ENCODE measurements around the gene PXDC1.

DNA sequence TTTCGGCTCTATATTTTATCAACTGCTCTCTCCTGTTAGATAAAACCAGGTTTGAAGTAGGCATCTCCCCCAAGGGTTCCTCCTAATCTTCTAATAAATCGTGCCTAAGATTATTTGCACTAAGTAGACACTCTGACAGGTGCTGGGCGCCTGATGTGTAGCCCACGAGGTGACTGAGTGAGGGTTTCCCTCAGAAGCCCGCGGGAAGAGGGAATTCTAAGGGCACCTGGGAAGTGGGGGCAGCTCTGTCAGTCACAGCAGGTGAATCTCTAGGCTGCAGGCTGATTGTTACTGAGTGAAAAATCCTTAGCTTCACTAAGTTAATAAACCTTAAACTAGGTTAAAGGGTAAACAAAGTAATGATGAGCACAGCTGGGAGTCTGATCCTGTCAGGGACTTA lies 68.2 kb downstream of the PXDC1 start:
- TF ChIP-seq, protein P1, sequence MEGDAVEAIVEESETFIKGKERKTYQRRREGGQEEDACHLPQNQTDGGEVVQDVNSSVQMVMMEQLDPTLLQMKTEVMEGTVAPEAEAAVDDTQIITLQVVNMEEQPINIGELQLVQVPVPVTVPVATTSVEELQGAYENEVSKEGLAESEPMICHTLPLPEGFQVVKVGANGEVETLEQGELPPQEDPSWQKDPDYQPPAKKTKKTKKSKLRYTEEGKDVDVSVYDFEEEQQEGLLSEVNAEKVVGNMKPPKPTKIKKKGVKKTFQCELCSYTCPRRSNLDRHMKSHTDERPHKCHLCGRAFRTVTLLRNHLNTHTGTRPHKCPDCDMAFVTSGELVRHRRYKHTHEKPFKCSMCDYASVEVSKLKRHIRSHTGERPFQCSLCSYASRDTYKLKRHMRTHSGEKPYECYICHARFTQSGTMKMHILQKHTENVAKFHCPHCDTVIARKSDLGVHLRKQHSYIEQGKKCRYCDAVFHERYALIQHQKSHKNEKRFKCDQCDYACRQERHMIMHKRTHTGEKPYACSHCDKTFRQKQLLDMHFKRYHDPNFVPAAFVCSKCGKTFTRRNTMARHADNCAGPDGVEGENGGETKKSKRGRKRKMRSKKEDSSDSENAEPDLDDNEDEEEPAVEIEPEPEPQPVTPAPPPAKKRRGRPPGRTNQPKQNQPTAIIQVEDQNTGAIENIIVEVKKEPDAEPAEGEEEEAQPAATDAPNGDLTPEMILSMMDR (IDR thresholded peaks at IDR 0.05), result no peak
- TF ChIP-seq POLR2AphosphoS5 (IDR thresholded peaks at IDR 0.05) (no peak), POLR2A (IDR thresholded peaks at IDR 0.05; ENCODE audit: low read depth) (no peak)

All from esophagus muscularis mucosa (tissue), 3 donors.